Astrocyte (in vitro differentiated cells and primary cell): ENCODE data around the gene ALLC. TPM values are rescaled to one million over a fixed set of nuclear protein-coding genes. Genes with fewer than 3 reads are reported as not detected.
"Not testable (repeated sequence)": the region's sequence is repeated elsewhere in the genome, so short reads cannot be mapped to it uniquely, and the experiment has no call there.

Experiments used
- DNase-seq: peaks from one replicate; pipeline ENCODE4 v3.0.0-alpha.2; 2010; ENCODE audit warnings: low read depth
- FAIRE-seq: peaks from 2 replicates; lab custom pipeline; 2011; peaks lifted over from hg19 to GRCh38; lab: Jason Lieb, UNC
- H2AFZ ChIP-seq: 2 replicates; pipeline ENCODE4 v1.6.0; 2012; ENCODE audit warnings: low read depth, low read length, inconsistent platforms
- H3K27ac ChIP-seq: 2 replicates; pipeline ENCODE4 v1.5.1; 2011; ENCODE audit warnings: low read depth, low read length, inconsistent platforms
- H3K27me3 ChIP-seq: 2 replicates; pipeline ENCODE4 v1.6.0; 2011; ENCODE audit warnings: low read length, inconsistent platforms; ENCODE audit not compliant: insufficient read depth
- H3K36me3 ChIP-seq: 2 replicates; pipeline ENCODE4 v1.5.1; 2011; ENCODE audit warnings: low read length, inconsistent platforms; ENCODE audit not compliant: insufficient read depth
- H3K4me1 ChIP-seq: 2 replicates; pipeline ENCODE4 v1.5.1; 2011; ENCODE audit warnings: low read length, inconsistent platforms; ENCODE audit not compliant: insufficient read depth
- H3K4me2 ChIP-seq: 2 replicates; pipeline ENCODE4 v1.6.0; 2012; ENCODE audit warnings: low read length, inconsistent platforms
- H3K4me3 ChIP-seq: 2 replicates; pipeline ENCODE4 v1.5.1; 2011; ENCODE audit warnings: low read depth, mild to moderate bottlenecking, low read length, inconsistent platforms; ENCODE audit not compliant: insufficient read depth
- H3K79me2 ChIP-seq: 2 replicates; pipeline ENCODE4 v1.6.0; 2012; ENCODE audit warnings: mild to moderate bottlenecking, low read length, inconsistent platforms; ENCODE audit not compliant: insufficient read depth
- H3K9ac ChIP-seq: 2 replicates; pipeline ENCODE4 v1.6.0; 2012; ENCODE audit warnings: mild to moderate bottlenecking, low read length, inconsistent platforms
- H3K9me3 ChIP-seq: 2 replicates; pipeline ENCODE4 v1.5.1; 2012; ENCODE audit warnings: low read depth, mild to moderate bottlenecking, low read length, inconsistent platforms; ENCODE audit not compliant: insufficient read depth
- H4K20me1 ChIP-seq: 2 replicates; pipeline ENCODE4 v1.6.0; 2012; ENCODE audit warnings: low read length, inconsistent platforms; ENCODE audit not compliant: insufficient read depth
- H3K27ac Mint-ChIP-seq: one replicate; pipeline ENCODE4 v1.8.0; 2021; ENCODE audit warnings: mild to moderate bottlenecking, mixed read lengths; ENCODE audit not compliant: unreplicated experiment
- H3K27me3 Mint-ChIP-seq: one replicate; pipeline ENCODE4 v1.8.0; 2021; ENCODE audit warnings: low read depth, mixed read lengths; ENCODE audit not compliant: unreplicated experiment
- H3K36me3 Mint-ChIP-seq: one replicate; pipeline ENCODE4 v1.8.0; 2021; ENCODE audit warnings: low read depth, mixed read lengths; ENCODE audit not compliant: unreplicated experiment
- H3K4me1 Mint-ChIP-seq: one replicate; pipeline ENCODE4 v1.8.0; 2021; ENCODE audit warnings: low read depth, mixed read lengths; ENCODE audit not compliant: unreplicated experiment
- H3K4me3 Mint-ChIP-seq: one replicate; pipeline ENCODE4 v1.8.0; 2021; ENCODE audit warnings: mild to moderate bottlenecking, moderate library complexity, mixed read lengths; ENCODE audit not compliant: unreplicated experiment
- H3K9me3 Mint-ChIP-seq: one replicate; pipeline ENCODE4 v1.8.0; 2021; ENCODE audit warnings: mild to moderate bottlenecking, mixed read lengths; ENCODE audit not compliant: unreplicated experiment
- CTCF ChIP-seq: IDR thresholded peaks from 2 replicates; pipeline ENCODE4 v1.5.1; 2011; ENCODE audit warnings: low read depth, mild to moderate bottlenecking, inconsistent platforms, low read length, moderate library complexity; ENCODE audit not compliant: insufficient read depth
- EZH2 ChIP-seq: IDR thresholded peaks from 2 replicates; pipeline ENCODE4 v1.6.1; 2012; ENCODE audit warnings: mild to moderate bottlenecking, low read length, inconsistent platforms; ENCODE audit not compliant: insufficient read depth
- total RNA-seq: library from RNA; stranded (reverse); gene quantifications from 2 replicates; pipeline ENCODE4 v1.2.1, GENCODE V29; 2021

The ALLC gene
- total RNA-seq, 1 donor from 2014 or later, result not detected

GRCh38 chr2:3619033-3619432, 39.0 kb upstream of the ALLC start:
- Mint-ChIP-seq H3K27me3 (no peaks in the 10 kb centered on the region), H3K4me1 (peaks cover 6% of the 10 kb centered on the region), H3K9me3 (peaks cover 17% of the 10 kb centered on the region), H3K36me3 (peaks cover 1% of the 10 kb centered on the region), H3K4me3 (no peak overlapping the region), H3K27ac (no peak overlapping the region)
- Histone ChIP-seq H3K36me3 (no peaks in the 10 kb centered on the region), H2AFZ (no peak overlapping the region), H3K9me3 (no peaks in the 10 kb centered on the region), H3K4me3 (no peak overlapping the region), H3K27me3 (no peaks in the 10 kb centered on the region), H4K20me1 (no peaks in the 10 kb centered on the region), H3K79me2 (no peaks in the 10 kb centered on the region), H3K27ac (no peak overlapping the region), H3K9ac (no peak overlapping the region), H3K4me2 (no peak overlapping the region), H3K4me1 (no peaks in the 10 kb centered on the region)
- TF ChIP-seq CTCF (no peak), EZH2 (no peak)
- DNase-seq (no peak), FAIRE-seq (no peak)

- not testable (repeated sequence) for H3K27me3 Mint-ChIP-seq, FAIRE-seq, H3K9me3 ChIP-seq, H3K36me3 ChIP-seq, DNase-seq, H3K4me1 ChIP-seq, H3K4me2 ChIP-seq, H3K4me3 Mint-ChIP-seq, H3K79me2 ChIP-seq, H3K9ac ChIP-seq, H3K36me3 Mint-ChIP-seq, H3K4me3 ChIP-seq, H3K27ac ChIP-seq, H2AFZ ChIP-seq, H4K20me1 ChIP-seq, H3K27ac Mint-ChIP-seq, H3K27me3 ChIP-seq, H3K4me1 Mint-ChIP-seq
- peaks cover 20% of the 10 kb centered on the region for H3K9me3 Mint-ChIP-seq
Measured at GRCh38 chr2:3619661-3620060, 38.3 kb upstream of the ALLC start.

GRCh38 chr2:3620834-3621233, 37.2 kb upstream of the ALLC start:
- no peaks in the 10 kb centered on the region for H3K9me3 ChIP-seq
- Mint-ChIP-seq H3K9me3 (peaks cover 20% of the 10 kb centered on the region), H3K4me3 (no peak overlapping the region), H3K27ac (peak overlapping the region; percentile 71), H3K36me3 (peaks cover 1% of the 10 kb centered on the region), H3K27me3 (no peaks in the 10 kb centered on the region), H3K4me1 (peaks cover 6% of the 10 kb centered on the region)
- H3K9ac ChIP-seq, result no peak overlapping the region
- H3K79me2 ChIP-seq, result no peaks in the 10 kb centered on the region
- no peak for FAIRE-seq
- H3K4me2 ChIP-seq, result no peak overlapping the region
- no peaks in the 10 kb centered on the region for H3K4me1 ChIP-seq
- no peaks in the 10 kb centered on the region for H3K27me3 ChIP-seq
- no peaks in the 10 kb centered on the region for H4K20me1 ChIP-seq
- H3K27ac ChIP-seq, result no peak overlapping the region
- H2AFZ ChIP-seq, result no peak overlapping the region
- peak; percentile 37 for DNase-seq
- H3K4me3 ChIP-seq, result no peak overlapping the region
- H3K36me3 ChIP-seq, result no peaks in the 10 kb centered on the region
- TF ChIP-seq EZH2 (no peak), CTCF (no peak)
